AG04450 (cell line): ENCODE measurements around the gene LAPTM4A. TPM values are rescaled to one million over a fixed set of nuclear protein-coding genes. Genes with fewer than 3 reads are reported as not detected.

ENCODE experiments used
- CTCF ChIA-PET: fragments of 300-600, 350-600 bp; formaldehyde crosslinking; extraction: SDS; loops from one replicate; lab custom pipeline; 2022; ENCODE audit warnings: antibody characterized with exemption, inconsistent platforms; lab: Charles Lee
- POLR2A ChIA-PET: fragments of 350-600 bp; formaldehyde crosslinking; extraction: SDS; loops from one replicate; lab custom pipeline; 2021; ENCODE audit warnings: antibody characterized with exemption, inconsistent platforms; lab: Yijun Ruan, JAX
- DNase-seq: peaks from one replicate; pipeline ENCODE4 v3.0.0-alpha.2; 2011; ENCODE audit warnings: low read depth, low spot score
- H3K27ac ChIP-seq: one replicate; pipeline ENCODE4 v1.5.1; 2012; ENCODE audit warnings: low read depth, low read length, control low read depth
- H3K27me3 ChIP-seq: one replicate; pipeline ENCODE4 v1.6.0; 2012; ENCODE audit warnings: low read length; ENCODE audit not compliant: control insufficient read depth, insufficient read depth
- H3K4me3 ChIP-seq: 2 replicates; pipeline ENCODE4 v1.5.1; 2011; ENCODE audit warnings: mild to moderate bottlenecking, low read depth, low read length, control low read depth
- H3K9me3 ChIP-seq: 2 replicates; pipeline ENCODE4 v1.5.1; 2012; ENCODE audit warnings: low read length; ENCODE audit not compliant: control insufficient read depth, insufficient read depth
- polyA minus RNA-seq: library from RNA; depleted of rRNA, polyadenylated mRNA; stranded (reverse); fragments of >200 nt; gene quantifications from 2 replicates; pipeline ENCODE4 v1.2.3, GENCODE V29; 2011; rRNA and poly(A)+ RNA removed
- polyA plus RNA-seq: library from polyadenylated mRNA; depleted of rRNA; stranded (reverse); fragments of >200 nt; gene quantifications from 2 replicates; pipeline ENCODE4 v1.2.3, GENCODE V29; 2011; rRNA removed
- TF ChIP-seq, protein P1 (sequence below): IDR thresholded peaks from 2 replicates; pipeline ENCODE4 v1.5.1; 2011; ENCODE audit warnings: low read depth, low read length, control low read depth, inconsistent platforms

The LAPTM4A gene
- 1,309 and 1,416 TPM in 2 replicates for polyA plus RNA-seq
- polyA minus RNA-seq, result 285 and 391 TPM in 2 replicates

DNA sequence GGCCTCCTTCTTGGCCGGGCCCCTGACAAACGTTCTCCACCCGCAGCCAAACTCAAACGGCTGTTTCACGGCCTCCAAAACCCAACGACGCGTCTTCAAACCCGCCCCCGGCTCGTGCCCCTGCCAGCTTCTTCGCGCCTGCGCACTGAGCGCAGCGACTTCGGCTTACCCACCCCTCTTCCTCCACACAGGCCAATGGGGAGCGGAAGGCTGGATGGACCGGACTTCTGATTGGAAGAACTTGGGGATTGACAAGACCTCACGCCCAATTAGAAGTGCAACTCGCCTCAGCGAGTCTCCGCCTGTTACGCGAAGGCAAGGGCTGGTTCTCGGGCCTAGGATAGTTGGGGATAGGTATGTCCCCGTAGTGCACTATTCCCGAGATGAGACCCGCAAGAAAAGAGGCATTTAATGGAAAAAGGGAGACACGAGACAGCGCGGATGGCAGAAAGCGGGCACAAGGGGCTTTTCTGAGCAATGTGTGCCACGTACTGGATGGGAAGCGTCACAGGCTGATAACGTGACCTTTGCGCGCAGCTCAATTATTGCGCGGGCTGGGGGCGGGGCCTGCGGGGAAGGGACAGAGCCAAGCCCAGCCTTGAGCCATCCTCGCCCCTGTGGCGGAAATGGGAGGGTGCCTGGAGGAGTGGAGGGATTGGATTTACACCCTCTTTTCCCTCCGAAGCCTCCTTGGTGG, at the start of gene LAPTM4A:
Gene LAPTM4A, minus strand, starts transcription at position 97 of the 697 bp plus-strand sequence. CDS start 108 bp downstream, outside the sequence.
- no peaks in the 10 kb centered on the region for H3K27me3 ChIP-seq
- DNase-seq, result peak; percentile 100
- peak within 1 kb of the TSS; percentile 100 for H3K27ac ChIP-seq
- ChIA-PET CTCF (interaction anchor here (0.6 to 2.3 kb wide), 4 partner anchors 10 to 380 kb away, joined by 3 to 8 read pairs (median 6); no protein-coding TSS in a partner anchor), POLR2A (interaction anchor here (0.6 to 4.6 kb wide), 12 partner anchors 9 to 104 kb away, joined by 3 to 54 read pairs (median 4); partner anchors contain the start of gene WDR35)
- no peaks in the 10 kb centered on the region for H3K9me3 ChIP-seq
- H3K4me3 ChIP-seq, result peak within 1 kb of the TSS; percentile 97
- TF ChIP-seq, protein P1, sequence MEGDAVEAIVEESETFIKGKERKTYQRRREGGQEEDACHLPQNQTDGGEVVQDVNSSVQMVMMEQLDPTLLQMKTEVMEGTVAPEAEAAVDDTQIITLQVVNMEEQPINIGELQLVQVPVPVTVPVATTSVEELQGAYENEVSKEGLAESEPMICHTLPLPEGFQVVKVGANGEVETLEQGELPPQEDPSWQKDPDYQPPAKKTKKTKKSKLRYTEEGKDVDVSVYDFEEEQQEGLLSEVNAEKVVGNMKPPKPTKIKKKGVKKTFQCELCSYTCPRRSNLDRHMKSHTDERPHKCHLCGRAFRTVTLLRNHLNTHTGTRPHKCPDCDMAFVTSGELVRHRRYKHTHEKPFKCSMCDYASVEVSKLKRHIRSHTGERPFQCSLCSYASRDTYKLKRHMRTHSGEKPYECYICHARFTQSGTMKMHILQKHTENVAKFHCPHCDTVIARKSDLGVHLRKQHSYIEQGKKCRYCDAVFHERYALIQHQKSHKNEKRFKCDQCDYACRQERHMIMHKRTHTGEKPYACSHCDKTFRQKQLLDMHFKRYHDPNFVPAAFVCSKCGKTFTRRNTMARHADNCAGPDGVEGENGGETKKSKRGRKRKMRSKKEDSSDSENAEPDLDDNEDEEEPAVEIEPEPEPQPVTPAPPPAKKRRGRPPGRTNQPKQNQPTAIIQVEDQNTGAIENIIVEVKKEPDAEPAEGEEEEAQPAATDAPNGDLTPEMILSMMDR, result 0 out of 2 replicates have a peak, but pooled peaks have one; percentile 10

DNA sequence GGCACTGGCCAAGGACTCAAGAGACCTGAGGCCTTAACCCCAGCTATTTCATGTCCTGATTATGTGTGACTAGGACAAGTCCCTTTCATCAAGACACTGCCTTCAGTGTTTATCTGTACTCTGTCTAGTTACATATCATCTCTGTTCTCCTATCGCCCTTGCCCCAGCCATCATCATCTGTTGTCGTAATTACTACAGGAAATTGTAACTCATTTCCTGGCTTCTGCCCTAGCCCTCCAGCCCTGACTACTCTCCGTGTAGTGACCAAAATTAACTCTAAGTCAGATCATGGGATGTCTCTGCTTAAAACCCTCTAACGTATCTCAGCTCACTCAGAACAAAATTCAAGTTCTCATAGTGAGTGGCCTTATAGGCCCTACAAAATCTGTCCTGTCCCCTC, 49.3 kb upstream of the LAPTM4A start:
- no peak overlapping the region for H3K4me3 ChIP-seq
- peaks cover 8% of the 10 kb centered on the region for H3K9me3 ChIP-seq
- DNase-seq, result no peak
- ChIA-PET CTCF (interaction anchor here (2.3 to 4.9 kb wide), 2 partner anchors 86 to 145 kb away, joined by 10 to 41 read pairs; no protein-coding TSS in a partner anchor), POLR2A (no interaction called here)
- H3K27me3 ChIP-seq, result no peaks in the 10 kb centered on the region
- no peak overlapping the region for H3K27ac ChIP-seq
- TF ChIP-seq, protein P1, result no peak

DNA sequence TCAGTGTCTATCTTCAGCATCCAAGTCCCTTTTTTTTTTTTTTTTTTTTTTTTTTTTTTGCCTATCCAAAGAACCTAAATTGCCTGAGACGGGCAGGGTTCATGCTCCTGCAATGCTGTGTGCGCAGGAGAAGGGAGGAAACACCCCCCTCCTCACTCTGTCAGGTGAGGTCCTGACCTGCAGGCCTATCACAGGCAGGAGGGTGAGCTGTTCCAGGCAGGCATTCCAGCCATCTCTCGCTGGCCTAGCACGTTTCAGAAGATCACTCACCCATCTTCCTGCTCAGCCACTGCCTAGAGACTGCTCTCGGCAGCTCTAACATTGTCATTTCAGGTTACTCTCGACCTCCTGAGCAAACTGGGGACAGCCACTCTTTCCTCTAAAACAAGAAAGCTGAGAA, 48.4 kb upstream of the LAPTM4A start:
- Histone ChIP-seq H3K9me3 (peaks cover 8% of the 10 kb centered on the region), H3K27ac (no peak overlapping the region), H3K4me3 (no peak overlapping the region), H3K27me3 (no peaks in the 10 kb centered on the region)
- TF ChIP-seq, protein P1, result no peak
- ChIA-PET CTCF (interaction anchor here (2.3 to 4.9 kb wide), 2 partner anchors 85 to 144 kb away, joined by 10 to 41 read pairs; no protein-coding TSS in a partner anchor), POLR2A (interaction anchor here (0.7 kb wide), 1 partner anchor 122 kb away, joined by 7 read pairs; no protein-coding TSS in a partner anchor)
- DNase-seq, result no peak

DNA sequence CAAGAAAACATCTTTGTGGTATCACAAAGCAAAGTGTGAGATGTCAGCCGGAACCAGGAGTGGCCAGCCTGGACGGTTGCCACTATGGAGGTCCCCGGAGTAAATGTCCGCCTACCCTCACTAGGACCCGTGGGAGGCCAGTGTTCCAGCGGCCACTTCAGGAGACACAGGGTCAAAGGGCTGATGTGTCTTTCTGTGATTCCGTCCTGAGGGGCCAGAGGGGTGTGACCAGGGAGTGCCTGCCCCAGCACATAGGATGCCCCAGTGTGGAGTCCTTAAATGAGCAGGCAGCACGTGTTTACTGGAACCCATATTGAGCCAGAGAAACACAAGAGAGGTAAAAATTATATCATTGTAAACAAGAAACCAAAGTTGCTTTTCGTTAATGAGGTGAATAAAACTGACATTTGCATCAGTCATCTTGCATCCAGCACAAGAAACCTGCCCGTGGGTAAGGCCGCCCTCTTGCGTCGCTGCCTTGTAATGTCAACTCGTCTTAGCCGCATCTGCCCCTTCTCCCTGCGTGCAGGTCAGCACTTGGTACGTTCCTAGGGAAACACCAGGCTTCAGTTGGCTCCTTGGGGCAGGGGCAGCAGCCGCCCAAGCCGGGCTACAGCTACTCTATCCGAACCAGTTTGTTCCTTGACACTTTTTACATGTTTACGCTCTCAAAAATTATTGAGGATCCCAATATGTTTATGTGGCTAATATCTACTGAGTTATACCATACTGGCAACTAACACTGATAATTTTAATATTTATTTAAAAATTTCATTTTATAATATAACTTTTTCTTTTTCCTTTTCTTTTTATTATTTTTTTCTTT, 46.7 kb upstream of the LAPTM4A start:
- TF ChIP-seq, protein P1, result peak; percentile 90
- Histone ChIP-seq H3K4me3 (no peak overlapping the region), H3K27me3 (no peaks in the 10 kb centered on the region), H3K27ac (no peak overlapping the region), H3K9me3 (peaks cover 8% of the 10 kb centered on the region)
- CTCF ChIA-PET, result interaction anchor here (0.5 to 4.9 kb wide), 9 partner anchors 11 to 656 kb away, joined by 3 to 41 read pairs (median 3); no protein-coding TSS in a partner anchor
- POLR2A ChIA-PET, result no interaction called here
- peak; percentile 82 for DNase-seq
